HG02840 (cell line): ENCODE measurements around the gene HOXB2.

Experiments
- ATAC-seq: cut with Tn5 transposase; IDR thresholded peaks from one replicate; pipeline ENCODE4 v1.9.1; 2021; ENCODE audit warnings: mild to moderate bottlenecking, moderate library complexity, moderate number of reproducible peaks; ENCODE audit not compliant: unreplicated experiment, low FRiP score

HOXB2 gene

GRCh38 chr17:48555258-48556228, 10.6 kb upstream of the HOXB2 start:
- ATAC-seq: no peak

DNA sequence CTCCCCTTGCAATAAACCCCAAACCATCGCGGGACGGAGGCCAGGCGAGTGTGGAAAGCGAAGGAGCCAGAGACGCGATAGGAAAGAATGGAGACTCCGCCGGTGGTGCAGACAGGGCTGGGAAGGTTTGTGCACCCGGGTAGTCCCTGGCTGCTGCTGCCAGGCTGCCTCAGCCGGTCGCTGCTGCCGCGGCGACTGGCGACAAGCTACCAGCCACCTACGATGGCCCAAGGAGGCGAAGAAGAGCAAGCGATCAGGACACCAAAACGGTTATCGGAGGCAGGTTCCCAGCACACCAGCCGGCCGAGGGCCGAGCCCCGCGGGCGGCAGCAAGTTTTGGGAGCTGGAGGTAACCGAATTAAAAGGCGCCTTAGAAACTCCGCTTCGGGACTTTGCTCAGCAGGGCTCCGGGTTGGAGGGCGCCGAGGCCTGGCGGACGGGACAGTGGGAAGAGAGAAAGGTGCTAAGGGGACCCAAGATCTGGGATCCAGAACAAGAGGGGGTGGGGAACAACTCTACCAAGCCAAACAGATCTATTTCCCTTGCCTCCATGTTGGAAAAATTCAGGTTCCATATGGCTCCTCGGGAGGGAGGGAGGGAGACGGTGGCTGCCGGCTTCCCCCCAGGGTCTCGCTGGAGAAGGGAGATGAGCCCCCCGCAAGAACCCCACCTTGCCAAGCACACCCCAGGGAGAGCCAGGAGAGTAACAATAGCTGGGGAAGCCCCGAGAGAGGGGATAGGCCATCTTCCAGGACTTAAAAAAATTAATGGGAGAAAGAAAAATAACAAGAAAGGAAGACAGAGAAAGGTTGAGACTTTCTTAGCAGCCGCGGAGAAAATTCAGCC, 9.7 kb upstream of the HOXB2 start:
- ATAC-seq: no peak

DNA sequence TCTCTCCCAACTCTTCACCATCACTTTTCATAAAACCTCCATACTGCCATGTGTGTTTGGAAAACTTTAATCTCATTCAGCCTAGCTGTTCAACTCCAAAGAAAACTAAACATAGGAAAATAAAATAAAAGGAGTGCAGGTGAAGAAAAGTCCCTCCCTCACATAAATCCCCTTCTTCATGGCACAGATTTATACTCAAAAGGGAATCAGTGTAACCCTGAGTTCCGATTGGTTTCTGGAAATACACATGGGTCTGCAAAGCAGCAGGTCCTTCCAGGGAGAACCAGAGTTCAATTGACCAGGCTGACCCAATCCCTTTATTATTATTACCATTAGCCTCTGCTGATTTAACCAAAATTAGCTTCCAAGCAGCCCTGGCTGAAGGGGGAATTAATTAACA, 8.9 kb upstream of the HOXB2 start:
- ATAC-seq: no peak

DNA sequence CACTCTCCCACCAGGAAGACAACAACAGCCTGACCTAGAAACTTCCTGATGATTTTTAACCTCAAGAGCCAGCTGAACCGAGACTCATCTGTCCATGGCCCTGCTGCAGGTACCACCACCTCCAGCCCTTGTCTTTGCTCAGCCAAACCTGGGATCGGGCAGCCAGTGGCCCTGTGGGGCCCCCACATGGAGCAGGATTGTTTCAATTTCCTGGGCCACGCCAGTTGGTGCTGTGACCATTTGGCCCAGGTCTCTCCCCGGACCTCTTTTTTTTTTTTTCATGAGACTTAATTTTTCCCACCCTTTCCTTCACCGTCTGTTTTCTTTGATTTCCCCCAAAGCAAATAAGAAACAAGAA, 8.3 kb upstream of the HOXB2 start:
- no peak for ATAC-seq

- no peak for ATAC-seq
These were observed 7.7 kb upstream of the HOXB2 start for GRCh38 chr17:48552466-48553189.

DNA sequence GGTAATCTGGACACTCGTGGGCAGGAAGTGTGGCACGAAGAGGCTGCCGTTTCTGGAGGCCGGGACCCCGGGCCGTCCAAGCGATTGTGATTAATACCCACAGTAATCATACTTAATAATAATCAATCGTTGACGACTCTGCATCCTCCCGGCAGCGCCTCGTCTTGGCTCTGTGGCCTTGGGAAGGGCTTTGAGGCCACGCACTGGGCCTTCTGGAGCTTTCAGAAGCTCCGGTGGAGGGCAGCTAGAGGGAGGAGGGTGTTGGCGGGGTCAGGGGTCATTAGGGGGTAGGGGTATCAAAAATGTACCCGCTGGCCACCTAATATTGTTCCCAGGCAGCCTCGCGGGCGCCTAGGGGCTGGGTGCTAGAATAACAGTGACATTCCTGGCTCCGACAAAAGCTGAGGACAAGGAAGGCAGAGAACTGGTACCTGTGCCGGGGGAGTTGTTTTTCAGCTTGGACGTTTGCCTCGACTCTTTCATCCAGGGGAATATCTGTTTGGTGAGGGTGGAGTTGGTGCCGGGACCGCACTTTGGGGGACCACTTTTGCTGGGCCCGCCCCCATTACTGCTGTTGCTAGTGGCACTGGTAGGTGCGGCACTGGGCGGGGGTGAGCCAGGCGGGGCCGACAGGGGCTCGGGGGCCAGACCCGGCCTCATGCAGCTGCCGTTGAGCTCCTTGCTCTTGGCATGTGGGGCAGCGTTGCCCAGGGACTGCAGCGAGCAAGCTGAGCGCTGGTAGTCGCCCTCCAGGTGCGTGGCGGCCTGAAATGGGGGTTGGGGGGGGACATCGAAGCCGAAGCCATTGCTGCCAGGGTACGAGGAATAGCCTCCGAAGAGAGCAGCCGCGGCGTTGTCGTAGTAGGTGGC, 6.9 kb upstream of the HOXB2 start:
- ATAC-seq: no peak

DNA sequence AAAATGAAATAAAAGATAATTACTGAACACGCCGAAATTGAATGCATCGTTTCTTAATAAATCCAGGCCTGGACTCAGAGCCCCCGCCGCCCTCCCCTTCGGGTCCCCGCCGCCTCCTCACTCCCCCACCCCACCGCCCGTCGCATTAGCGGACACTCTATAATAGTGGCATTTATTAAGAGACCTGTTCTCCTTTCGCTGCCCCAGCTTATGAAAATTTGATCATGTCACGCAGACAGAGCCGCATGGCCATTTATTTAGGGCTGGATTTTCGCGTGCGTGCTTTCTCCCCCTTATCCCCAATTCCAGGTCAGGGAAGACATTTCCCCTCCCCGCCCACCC, 6.3 kb upstream of the HOXB2 start:
- no peak for ATAC-seq

DNA sequence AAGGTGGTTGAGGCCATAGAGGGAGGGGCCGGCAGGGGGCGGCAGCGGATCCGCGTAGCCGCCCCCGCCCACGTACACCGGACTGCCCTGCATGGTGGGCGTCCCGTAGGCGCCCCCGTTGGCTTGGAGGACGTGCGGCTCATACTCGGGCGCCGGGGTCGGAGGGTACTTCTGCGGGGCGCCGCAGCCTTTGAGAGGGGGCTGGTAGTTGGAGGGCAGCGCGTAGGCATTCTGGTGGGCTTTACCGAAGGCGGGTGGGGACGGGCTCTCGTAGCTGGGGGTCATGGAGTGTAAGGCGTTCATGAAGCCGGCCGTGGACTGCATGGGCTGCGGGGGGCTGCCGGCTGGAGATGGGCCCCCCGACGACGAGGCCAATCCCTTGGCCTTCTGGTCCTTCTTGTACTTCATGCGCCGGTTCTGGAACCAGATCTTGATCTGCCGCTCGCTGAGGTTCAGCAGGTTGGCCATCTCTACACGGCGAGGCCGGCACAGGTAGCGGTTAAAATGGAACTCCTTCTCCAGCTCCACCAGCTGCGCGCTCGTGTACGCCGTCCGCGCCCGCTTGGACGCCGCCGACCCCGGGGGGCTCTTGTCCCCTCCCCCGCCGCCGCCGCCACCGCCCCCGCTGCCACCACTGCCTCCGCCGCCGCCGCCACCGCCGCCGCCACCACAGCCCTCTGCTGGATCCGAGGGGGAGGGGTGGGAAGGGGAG, 5.7 kb upstream of the HOXB2 start:
- ATAC-seq: no peak

DNA sequence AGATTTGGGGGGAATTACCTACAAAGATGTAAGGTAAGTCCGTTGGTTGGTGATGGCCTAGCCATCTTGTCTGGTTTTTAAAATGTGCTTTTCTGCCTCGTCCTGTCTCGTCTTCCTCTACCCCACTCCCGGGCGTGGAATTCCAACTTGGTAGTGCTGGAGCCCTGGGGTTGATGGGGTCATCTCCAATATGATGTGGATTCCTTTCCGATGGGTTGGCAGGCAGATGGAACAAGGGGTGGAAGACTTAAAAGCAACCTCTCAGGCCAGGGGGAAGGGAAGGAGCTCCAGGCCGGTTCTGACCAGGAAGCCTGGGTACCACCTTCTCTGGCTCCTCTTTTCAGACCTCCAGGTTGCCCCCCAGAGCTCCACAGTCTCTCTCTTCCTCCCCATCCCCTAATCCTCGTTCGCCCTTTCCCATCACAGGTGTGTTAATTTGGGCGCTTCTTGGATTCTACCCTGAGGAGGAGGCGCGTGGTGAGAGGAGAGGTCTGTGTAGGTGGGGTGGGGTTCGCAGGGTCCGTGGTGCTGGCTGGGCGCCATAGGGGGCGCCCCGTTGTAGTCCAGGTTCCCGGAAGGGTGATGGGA, 5.1 kb upstream of the HOXB2 start:
- ATAC-seq: no peak

DNA sequence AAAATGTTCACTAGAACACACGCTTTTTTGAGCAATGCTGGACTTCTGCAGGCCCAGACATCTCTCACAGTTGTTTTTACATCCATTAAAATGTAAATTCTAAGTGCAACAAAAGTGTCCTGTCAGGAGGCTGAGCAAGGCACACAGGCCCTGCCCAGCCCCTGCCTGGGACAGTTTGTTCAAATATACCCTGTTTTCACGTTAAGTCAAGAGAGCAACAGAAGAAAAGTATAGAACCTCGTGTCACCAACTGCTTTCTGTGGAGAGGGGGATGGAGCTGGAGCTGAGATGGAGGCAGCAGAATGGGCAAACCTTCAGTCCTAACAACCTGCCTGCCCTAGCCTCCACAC, 4.3 kb upstream of the HOXB2 start:
- ATAC-seq: no peak

DNA sequence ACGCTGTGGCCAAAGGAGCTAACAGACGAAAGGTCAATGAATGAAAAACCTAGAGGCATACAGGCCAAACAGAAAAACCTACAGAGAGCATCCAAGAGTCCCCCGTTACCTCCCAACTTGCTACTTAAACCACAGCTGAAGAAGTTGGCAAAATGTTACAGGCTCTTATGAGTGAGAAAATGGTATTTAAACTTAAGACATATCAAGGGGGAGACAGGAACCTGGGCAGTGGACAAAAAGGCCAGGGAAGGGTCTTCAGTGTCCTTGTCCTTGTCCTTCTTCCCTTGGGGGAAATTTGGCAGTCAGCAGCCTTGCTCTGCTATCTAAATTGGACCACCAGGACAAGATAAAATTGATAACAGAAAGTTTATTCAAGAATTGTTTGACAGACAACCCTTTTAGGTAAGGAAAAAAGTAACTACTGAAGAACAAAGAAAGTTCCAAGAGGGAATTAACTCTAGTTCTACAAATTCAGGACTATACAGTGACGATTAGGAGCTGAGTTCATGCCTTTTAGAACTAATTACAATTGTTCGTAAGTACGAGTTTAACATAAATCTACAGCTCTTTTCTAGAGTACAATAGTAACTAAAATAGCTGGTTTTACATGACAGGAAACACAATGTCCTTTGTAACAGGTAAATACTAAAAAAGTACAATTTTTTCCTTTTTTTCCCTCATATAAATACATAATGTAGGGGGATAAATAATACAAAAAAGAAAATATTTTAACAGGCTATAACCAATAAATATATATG, 3.8 kb upstream of the HOXB2 start:
- ATAC-seq: no peak

DNA sequence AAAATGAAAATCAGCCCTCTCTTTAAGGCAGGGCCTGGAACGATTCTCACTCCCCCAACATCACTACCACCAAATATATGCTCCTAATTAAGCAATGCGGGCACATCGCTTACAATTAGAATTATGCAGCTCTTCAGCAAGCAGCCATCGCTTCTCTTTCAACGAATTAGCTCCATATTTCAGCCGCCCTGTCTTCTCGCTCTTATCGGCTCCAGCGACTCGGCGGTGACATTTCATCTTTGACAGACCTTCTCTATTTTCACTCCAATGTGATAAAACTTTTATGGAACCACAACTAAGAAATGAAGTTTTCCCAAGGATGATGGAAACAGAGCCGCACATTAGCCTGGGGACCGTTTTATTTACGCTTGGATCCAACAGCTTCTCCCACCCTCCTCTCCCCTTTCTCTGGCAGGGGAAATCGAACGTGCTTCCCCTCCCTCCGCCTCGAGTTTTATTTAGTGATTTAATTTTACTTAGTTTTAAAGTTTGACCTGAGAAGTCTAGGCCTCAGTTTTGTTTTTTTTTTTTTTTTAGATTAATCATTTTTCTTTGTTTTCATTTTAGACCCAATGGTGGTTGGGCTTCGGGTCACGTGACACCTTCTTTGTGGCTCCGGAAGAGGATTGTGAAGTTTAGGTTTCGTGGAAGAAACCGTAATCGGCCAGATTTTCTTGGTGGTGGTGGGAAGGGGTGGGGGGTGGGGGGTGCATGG, 3.1 kb upstream of the HOXB2 start:
- ATAC-seq: no peak

DNA sequence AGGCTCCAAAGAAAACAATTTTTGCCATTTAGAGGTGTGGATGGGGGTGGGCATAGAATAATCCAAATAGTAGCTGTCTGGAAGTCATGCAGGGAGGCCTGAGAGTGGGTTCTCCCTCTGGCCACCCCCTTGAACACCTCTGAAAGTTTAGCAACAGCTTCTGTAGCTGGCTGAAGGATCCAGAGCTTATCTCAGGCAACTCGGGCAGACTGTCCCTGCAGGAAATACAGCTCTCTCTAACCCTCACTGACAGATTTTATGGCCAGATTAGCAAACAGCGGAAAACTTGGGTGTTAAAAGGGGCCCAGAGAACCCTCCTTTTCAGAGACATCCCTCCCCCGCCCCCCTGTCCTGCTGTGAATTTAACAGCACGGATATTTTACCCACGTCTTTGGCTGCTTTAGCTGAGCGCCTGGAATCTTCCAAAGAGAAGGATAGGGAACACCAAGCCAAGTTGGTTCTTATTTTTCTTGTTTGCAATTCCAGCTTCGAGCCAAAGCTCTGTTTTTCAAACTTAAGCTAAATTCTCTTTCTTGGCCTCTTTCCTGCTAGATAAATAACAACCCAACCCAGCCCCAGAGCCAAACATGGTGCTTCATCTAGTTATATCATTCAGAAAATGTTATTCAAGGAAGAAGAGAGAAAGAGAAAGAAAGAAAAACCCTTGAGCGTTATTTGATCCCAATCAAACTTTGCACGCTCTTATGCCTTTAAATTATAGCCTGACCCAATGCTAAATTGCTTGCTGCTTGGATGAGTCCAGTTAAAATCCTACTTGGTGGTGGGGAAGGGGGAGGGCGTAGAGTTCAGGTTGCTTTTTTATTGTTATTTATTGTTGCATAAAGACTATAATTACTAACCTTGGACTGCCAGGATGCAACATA, 2.3 kb upstream of the HOXB2 start:
- ATAC-seq: no peak

GRCh38 chr17:48546137-48546923, 1.4 kb upstream of the HOXB2 start:
- ATAC-seq: no peak

- ATAC-seq: no peak
These were observed 630 bp upstream of the HOXB2 start for GRCh38 chr17:48545539-48545938.

DNA sequence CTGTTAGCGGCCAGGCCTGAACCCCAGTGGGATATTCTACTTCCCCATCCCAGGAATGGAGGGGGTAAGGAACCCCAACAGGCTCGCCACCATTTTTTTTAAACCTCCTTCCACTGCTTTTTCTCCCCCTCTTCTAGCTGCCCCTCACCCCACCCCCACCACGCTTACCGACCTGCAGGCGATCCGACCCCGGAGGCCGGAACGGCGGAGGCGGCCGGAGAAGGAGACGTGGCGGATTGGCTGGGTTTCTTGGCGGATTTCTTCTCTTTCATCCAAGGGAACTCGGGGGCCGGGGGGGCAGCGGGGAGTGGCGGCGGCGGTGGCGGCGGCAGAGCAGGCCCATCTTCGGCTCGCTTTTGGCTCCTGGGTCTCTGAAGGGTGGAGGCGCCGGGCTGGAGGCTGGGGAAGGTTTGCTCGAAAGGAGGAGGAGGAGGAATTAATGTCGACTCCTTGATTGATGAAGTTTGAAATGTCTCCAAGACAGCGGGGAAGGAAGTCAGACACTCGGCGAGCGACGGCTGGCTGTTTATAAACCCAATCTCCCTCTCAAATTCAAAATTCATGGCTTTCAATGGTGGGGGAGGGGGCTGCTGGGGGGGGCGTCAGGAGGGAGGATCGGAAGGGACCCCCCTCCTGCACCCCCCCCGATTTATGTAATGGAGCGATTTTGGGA, 424 bp downstream of the HOXB2 start:
- ATAC-seq: no peak
